HG02938 (cell line): ENCODE data around the gene FAM76B.

Experiments used
- ATAC-seq: cut with Tn5 transposase; IDR thresholded peaks from one replicate; pipeline ENCODE4 v1.9.1; 2021; ENCODE audit warnings: mild to moderate bottlenecking, moderate library complexity; ENCODE audit not compliant: unreplicated experiment

The FAM76B gene

GRCh38 chr11:95734009-95734572, 55.5 kb downstream of the FAM76B start:
- ATAC-seq, result no peak

GRCh38 chr11:95732930-95733602, 56.5 kb downstream of the FAM76B start:
- ATAC-seq, result no peak

GRCh38 chr11:95729462-95729861, 60.1 kb downstream of the FAM76B start:
- ATAC-seq, result no peak

DNA sequence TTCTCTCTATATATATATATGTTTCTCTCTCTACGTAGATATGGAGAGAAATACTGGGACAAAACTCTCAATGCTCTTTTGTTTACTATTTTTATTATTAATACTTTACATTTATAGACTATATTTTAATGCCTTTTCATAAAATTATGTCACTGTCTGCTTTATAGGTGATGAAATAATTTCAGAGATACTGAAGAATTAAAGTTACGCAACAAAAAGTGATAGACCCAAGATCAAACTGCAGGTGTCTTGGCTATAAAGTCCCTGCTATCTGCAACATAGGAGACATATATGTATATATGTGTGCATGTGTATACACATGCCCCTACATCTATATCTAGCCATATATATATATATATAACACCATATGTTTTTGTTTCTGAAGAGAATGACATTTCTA, 60.8 kb downstream of the FAM76B start:
- ATAC-seq, result no peak

- ATAC-seq, result no peak
These were observed 61.5 kb downstream of the FAM76B start for GRCh38 chr11:95728094-95728493.

GRCh38 chr11:95727620-95728019, 62.0 kb downstream of the FAM76B start:
- ATAC-seq, result no peak

DNA sequence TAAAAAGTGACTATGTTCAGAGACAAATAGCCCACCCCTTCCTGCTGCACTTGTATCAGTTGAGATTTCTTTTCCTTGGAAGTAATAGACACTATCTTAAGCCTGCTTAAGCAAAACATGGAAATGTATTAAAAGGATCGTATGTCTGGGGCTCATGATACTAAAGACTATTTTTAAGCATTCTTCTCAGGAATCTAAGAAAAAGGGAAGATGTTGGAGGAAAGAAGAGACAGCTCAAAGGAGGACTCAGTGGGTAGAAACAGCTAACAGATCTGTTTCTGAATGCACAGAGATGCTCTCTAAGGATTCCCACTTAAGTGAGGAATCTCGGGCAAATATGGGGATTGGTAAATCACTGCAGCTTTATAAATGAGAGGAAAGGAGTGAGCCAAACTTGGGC, 62.5 kb downstream of the FAM76B start:
- ATAC-seq, result no peak

GRCh38 chr11:95725196-95725595, 64.4 kb downstream of the FAM76B start:
- no peak for ATAC-seq

GRCh38 chr11:95723361-95723942, 66.1 kb downstream of the FAM76B start:
- ATAC-seq, result no peak

GRCh38 chr11:95720195-95720594, 69.4 kb downstream of the FAM76B start:
- no peak for ATAC-seq
